ENCODE data around the gene POC1A.

POC1A gene

GRCh38 chr3:52121813-52122212 lies 32.4 kb downstream of the POC1A start:
- H3K4me3 ChIP-seq (ENCODE audit: low read depth, low read length) = no peak overlapping the region
- no peak for DNase-seq (ENCODE audit: low read depth, low spot score)
- POLR2A ChIA-PET = no interaction called here
- TF ChIP-seq, protein P1, sequence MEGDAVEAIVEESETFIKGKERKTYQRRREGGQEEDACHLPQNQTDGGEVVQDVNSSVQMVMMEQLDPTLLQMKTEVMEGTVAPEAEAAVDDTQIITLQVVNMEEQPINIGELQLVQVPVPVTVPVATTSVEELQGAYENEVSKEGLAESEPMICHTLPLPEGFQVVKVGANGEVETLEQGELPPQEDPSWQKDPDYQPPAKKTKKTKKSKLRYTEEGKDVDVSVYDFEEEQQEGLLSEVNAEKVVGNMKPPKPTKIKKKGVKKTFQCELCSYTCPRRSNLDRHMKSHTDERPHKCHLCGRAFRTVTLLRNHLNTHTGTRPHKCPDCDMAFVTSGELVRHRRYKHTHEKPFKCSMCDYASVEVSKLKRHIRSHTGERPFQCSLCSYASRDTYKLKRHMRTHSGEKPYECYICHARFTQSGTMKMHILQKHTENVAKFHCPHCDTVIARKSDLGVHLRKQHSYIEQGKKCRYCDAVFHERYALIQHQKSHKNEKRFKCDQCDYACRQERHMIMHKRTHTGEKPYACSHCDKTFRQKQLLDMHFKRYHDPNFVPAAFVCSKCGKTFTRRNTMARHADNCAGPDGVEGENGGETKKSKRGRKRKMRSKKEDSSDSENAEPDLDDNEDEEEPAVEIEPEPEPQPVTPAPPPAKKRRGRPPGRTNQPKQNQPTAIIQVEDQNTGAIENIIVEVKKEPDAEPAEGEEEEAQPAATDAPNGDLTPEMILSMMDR (IDR thresholded peaks at IDR 0.05; ENCODE audit: insufficient read depth, low read length, missing control alignments) = no peak
- CTCF ChIA-PET = interaction anchor here (1.0 to 21.9 kb wide), 18 partner anchors 10 to 179 kb away, joined by 3 to 779 read pairs (median 15); partner anchors contain the start of genes DUSP7, PARP3 and RPL29

DNA sequence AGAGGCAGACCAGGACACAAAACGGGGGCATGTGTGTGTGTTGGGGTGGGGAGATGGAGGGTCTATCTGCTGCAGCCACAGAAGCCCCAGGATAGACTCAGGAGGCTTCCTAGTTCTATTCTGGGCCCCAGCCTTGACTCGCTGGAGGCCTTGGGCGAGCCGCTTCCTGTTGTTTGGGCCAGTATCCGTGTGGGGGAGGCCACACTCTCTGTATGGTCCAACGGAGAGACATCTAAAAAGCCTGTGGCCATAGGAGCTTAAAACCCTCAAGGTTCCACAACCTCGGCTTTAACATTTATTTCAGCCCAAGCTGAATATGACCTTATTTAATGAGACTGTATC lies 32.8 kb downstream of the POC1A start:
- DNase-seq (ENCODE audit: low read depth, low spot score) = no peak
- TF ChIP-seq, protein P1 (IDR thresholded peaks at IDR 0.05; ENCODE audit: insufficient read depth, low read length, missing control alignments) = no peak
- H3K4me3 ChIP-seq (ENCODE audit: low read depth, low read length) = no peak overlapping the region
- ChIA-PET POLR2A (interaction anchor here (1.2 kb wide), 1 partner anchor 68 kb away, joined by 4 read pairs; no protein-coding TSS in a partner anchor), CTCF (interaction anchor here (1.0 to 21.9 kb wide), 17 partner anchors 10 to 179 kb away, joined by 3 to 779 read pairs (median 15); partner anchors contain the start of genes DUSP7, PARP3 and RPL29)

GRCh38 chr3:52120556-52121463 lies 33.4 kb downstream of the POC1A start:
- DNase-seq (ENCODE audit: low read depth, low spot score) = no peak
- no peak overlapping the region for H3K4me3 ChIP-seq (ENCODE audit: low read depth, low read length)
- TF ChIP-seq, protein P1 (IDR thresholded peaks at IDR 0.05; ENCODE audit: insufficient read depth, low read length, missing control alignments) = no peak
- POLR2A ChIA-PET = interaction anchor here (1.2 kb wide), 1 partner anchor 68 kb away, joined by 4 read pairs; no protein-coding TSS in a partner anchor
- CTCF ChIA-PET = interaction anchor here (0.8 to 21.9 kb wide), 17 partner anchors 10 to 179 kb away, joined by 3 to 779 read pairs (median 7); partner anchors contain the start of genes DUSP7, PARP3, RPL29 and RRP9

GRCh38 chr3:52119826-52120225 lies 34.4 kb downstream of the POC1A start:
- TF ChIP-seq, protein P1 (IDR thresholded peaks at IDR 0.05; ENCODE audit: insufficient read depth, low read length, missing control alignments) = no peak
- H3K4me3 ChIP-seq (ENCODE audit: low read depth, low read length) = no peak overlapping the region
- ChIA-PET POLR2A (no interaction called here), CTCF (interaction anchor here (0.8 to 21.9 kb wide), 10 partner anchors 9 to 178 kb away, joined by 3 to 779 read pairs (median 4); partner anchors contain the start of gene RRP9)
- no peak for DNase-seq (ENCODE audit: low read depth, low spot score)

DNA sequence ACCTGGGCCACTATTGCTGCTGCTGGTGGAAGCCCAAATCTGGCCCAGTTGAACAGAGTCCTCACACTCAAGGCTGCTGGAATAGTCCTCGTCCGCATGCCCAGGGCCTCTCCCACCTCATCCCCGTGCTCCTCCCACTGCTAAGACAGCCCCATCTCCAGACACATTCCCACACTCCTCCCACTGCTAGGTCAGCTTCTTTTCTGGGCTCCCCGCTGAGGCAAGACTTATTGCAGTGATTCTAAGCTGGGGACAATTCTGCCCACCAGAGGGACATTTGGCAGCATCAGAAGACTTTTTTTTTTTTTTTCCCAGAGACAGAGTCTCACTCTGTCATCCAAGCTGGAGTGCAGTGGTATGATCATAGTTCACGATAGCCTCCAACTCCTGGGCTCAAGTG lies 35.1 kb downstream of the POC1A start:
- no peak overlapping the region for H3K4me3 ChIP-seq (ENCODE audit: low read depth, low read length)
- no peak for DNase-seq (ENCODE audit: low read depth, low spot score)
- TF ChIP-seq, protein P1 (IDR thresholded peaks at IDR 0.05; ENCODE audit: insufficient read depth, low read length, missing control alignments) = no peak
- POLR2A ChIA-PET = no interaction called here
- CTCF ChIA-PET = interaction anchor here (1.4 to 21.9 kb wide), 5 partner anchors 8 to 110 kb away, joined by 3 to 779 read pairs (median 93); no protein-coding TSS in a partner anchor
